GM19239 (cell line): ENCODE measurements around the gene BCORL1.

Source experiments
- DNase-seq: peaks from one replicate; pipeline ENCODE4 v3.0.0; 2011; ENCODE audit warnings: low spot score; ENCODE audit not compliant: insufficient read length
- FAIRE-seq: peaks from 2 replicates; lab custom pipeline; 2011; peaks lifted over from hg19 to GRCh38; lab: Jason Lieb, UNC

Gene BCORL1

GRCh38 chrX:129959493-129959832 lies 23.0 kb upstream of the BCORL1 start:
- FAIRE-seq: no peak
- DNase-seq: no peak

GRCh38 chrX:129961180-129962083 lies 21.0 kb upstream of the BCORL1 start:
- FAIRE-seq: peak; percentile 97
- DNase-seq: no peak

- FAIRE-seq (no peak), DNase-seq (no peak)
Observed at GRCh38 chrX:129963729-129964128, 18.7 kb upstream of the BCORL1 start.

DNA sequence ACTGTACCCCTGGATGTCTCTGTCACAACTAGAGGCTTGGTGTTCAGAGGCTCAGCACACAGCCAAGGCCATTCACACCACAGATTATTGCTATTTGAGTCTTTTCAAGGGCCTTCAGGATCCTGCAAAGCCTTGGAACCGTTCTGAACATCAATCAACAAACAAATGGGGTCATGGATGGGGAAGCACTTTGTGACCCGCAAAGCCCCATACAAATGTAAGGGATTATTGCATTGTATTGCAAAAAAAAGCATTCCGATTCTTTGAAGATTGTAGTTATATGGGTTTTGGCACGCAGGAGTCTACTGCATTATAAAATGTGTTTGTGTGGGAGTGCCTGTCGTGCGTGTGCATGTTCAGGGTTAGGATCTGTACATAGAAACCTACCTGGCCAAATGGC lies 17.3 kb upstream of the BCORL1 start:
- FAIRE-seq: no peak
- DNase-seq: no peak

- FAIRE-seq: no peak
- DNase-seq: no peak
Observed at GRCh38 chrX:129968968-129969367, 13.5 kb upstream of the BCORL1 start.

DNA sequence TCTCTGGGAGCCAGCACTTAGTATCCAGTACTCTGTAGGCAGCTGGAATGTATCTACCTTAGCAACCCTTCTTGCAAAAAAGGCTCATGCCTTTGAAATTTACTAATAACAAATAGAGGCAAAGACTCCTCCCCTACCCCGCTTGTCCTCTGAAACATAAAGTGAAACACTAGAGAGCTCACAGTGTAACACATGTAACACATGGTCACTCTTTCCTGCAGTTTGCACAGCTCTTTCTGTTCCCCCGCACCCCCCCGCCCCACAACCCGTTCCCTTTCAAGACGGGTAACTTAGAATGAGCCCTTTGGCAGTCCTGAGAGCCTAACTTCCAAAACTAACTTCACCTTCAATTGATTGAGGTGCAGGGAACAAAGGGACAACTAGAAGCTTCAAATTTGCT lies 6.0 kb upstream of the BCORL1 start:
- peak; percentile 18 for FAIRE-seq
- DNase-seq: no peak

DNA sequence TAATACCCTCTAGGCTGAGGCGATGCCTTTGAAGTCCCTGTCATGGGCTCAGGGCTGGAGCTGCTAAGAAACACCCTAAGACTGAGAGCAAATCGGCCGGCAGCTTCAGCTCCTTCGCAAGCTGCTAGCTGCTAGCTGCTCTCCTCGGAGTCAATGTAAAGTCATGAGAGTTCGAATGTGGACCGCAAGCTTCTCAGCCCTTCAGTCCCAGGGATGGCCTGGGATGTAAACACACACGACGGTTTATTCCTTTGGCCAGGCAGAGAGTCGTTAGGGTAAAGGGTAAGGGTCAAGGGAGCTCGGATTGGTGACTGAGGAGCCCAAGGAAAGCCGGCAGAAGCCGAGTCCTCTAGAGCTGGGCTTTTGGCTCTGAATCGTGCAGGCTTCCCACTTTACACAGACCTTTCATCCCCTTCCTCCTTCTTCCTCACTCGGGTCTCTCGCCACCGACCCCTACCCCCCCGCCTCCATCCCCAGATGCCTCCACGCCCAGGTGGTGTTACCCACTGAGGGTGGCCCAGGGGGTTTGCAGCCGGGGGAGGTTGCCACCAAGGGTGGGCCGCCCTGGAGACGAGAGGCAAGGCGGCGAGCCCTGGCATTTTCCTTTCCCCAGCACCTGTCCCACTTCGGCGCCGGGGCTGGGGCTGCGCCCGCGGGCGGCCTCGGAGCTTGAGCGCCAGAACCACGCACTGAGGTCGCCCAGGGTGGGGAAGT lies 3.1 kb upstream of the BCORL1 start:
- FAIRE-seq: no peak
- DNase-seq: no peak

- FAIRE-seq (peak; percentile 28), DNase-seq (no peak)
Observed at GRCh38 chrX:129980001-129980401, 2.4 kb upstream of the BCORL1 start.

DNA sequence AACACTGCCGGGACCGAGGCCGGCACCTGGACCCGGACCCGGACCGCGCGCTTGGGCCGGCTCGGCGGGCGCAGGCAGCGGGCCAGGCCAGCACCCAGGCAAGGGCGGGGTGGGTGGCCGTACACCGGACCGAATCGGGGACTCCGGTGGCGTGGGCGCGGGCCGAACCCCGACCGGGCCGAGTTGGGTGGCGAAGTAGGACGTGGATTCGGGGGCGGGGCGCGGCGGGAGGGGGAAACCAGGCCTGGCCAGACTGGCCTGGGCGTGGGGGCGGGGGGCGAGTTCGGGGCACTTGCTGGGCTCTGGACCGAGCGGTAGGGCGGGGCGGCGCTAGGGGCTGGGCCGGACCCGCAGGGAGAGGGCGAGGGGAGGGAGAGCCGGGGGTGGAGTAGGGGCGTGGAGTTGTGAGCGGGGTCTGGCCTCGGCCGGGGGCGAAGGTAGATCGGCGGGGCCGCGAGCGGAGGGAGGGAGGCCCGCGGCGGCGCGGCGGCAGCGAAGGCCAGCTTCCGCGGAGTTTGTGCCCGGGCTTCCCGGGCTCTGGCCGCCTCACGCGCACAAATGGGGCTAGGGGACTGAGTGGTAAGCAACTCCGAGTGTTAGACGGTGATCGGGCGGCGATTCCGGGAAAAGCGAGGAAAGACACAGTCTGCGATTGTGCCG lies 1.8 kb upstream of the BCORL1 start:
- FAIRE-seq (no peak), DNase-seq (no peak)

DNA sequence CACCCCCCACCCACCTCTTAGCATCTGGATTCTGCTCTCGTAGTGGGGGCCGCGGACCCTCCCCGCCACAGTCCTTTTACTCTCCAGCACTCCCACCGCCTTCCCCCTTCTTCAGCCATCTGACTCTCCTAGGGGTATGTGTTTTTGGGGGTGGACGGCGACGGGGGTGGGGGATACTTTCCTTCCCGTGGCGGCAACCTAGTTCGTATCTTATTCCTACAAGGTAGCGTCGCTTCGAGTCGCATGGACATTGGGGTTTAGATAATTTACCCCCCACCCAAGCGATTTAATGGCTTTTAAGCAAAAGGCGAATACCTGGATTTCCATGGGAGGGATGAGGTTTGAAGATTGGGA lies 1.3 kb upstream of the BCORL1 start:
- FAIRE-seq (peak; percentile 35), DNase-seq (no peak)

DNA sequence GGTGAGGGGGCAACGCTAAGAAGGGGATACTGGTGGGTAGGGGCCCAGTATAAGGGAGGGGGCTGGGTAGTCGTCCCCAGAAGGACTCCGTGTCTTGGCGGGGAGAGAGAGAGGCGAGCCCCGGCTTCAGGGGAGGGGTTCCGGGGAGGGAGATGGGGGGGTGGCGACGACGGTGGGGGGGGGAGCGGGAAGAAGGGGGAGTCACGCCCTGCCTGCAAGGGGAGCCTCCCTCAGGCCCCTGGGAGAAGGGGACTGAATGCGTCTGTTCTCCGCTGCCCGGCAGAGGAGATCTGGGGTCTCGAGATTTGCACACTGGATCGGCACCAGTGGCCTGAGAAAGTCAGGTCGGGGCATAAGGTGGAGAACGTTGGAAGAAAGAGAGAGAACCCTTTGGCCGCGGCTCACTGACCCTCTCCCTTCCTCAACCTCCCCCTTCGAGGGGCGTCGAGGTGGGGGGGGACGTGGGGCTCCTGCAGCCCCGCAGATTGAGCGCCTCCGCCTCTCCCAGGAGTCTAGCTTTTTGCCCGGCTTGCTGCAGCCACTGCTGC lies 609 bp upstream of the BCORL1 start:
- FAIRE-seq (no peak), DNase-seq (no peak)

DNA sequence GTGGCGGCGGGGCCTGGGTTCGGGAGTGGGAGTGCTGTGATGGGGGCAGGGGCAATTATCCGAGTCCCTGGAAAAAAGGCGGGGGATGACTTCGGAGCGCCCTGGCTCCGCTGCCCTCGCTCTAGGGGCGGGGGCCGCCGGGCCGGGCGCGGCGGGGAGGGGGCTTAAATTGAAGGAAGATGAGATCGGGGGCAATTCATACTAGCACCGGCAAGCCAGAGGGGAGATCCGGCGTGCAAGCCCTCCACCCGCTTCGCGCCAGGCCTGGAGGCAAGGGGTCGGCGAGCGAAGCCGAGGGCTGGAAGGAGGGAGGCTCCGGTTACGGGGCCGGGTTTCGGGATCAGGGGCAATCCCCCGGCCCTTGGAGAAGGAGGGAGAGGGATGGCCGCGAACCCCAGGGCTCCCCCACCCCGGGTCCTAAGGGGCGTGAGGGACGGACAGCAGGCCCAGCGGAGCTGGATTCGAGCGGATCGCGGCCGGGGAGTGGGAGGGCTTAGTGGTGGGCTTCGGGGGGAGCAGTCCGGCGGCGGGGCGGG lies 1.2 kb downstream of the BCORL1 start:
- FAIRE-seq (no peak), DNase-seq (no peak)

- DNase-seq (no peak), FAIRE-seq (peak; percentile 54)
Observed at GRCh38 chrX:129984111-129984958, 1.9 kb downstream of the BCORL1 start.

GRCh38 chrX:129987871-129988270 lies 5.4 kb downstream of the BCORL1 start:
- no peak for DNase-seq
- no peak for FAIRE-seq

DNA sequence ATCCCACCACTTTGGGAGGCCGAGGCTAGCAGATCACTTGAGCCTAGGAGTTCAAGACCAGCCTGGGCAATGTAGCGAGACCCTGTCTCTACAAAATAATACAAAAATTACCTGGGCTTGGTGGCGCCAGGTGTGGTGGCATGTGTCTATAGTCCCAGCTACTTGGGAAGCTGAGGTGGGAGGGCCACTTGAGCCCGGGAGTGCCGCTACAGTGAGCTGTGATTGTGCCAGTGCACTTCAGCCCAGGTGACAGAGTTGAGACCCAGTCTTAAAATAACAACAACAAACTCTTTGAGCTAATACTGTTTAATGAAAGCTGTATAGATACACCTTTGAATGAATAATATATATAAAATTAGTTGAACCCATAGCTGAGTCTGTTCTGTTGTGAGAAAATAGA lies 9.7 kb downstream of the BCORL1 start:
- no peak for FAIRE-seq
- no peak for DNase-seq

- DNase-seq (no peak), FAIRE-seq (no peak)
Observed at GRCh38 chrX:129996120-129996519, 13.7 kb downstream of the BCORL1 start.

DNA sequence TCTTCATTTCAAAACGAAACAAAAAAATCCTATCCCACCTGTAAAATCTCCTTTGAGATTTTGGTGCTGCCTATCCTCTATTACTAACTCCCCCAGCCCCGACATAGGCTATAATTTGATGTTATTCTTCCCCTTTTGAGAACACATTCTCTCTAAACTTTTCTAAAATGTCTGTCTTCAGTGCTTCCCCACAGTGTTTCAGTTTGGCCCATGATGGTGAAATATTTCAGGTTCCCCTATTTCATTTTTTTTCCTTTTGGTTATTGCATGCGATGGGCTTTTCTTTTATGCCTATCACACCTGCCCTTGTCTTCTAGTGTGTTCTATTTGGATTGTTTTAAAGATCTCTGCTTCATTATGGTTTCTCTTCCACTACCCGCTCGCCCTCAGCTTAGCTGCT lies 14.7 kb downstream of the BCORL1 start:
- no peak for FAIRE-seq
- no peak for DNase-seq

- DNase-seq (no peak), FAIRE-seq (no peak)
Observed at GRCh38 chrX:129998021-129998420, 15.6 kb downstream of the BCORL1 start.

DNA sequence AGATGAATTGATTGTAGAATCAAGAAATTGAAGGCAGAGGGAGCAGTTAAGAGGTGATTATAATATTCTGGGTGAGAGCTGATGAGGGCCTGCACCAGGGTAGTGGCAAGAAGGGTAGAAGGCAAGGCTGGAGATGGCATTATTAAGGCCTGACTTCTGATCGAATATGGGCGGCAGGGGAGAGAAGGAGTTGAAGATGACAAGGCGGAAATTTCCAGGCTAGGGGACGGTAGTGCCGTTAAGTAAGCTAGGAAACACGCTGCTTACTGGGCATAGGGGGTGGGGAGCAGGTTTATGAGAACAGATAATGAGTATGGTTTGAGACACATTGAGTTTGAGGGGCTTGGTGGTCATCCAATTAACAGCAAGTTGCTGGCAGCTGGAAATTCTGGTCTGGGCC lies 19.5 kb downstream of the BCORL1 start:
- DNase-seq: no peak

DNA sequence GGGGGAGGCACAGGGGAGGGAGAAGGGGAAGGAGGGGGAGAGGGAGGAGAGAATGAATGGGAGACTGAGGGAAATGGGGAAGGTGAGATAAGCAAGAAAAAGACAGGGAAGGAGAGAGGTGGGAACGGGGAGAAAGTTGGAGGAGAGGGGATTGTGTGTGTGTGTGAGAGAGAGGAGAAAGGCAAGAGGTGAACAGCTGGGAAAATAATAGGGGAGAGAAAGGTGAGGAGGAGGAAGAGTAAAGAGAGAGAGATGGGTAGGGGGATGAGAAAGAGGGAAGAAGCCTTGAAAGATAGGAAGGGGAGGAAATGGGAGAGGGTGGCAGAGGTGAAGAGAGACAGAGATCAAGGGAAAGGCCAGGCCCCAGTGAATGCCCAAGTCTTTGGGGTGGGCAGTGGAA lies 20.1 kb downstream of the BCORL1 start:
- DNase-seq: no peak
- no peak for FAIRE-seq

More for the DNA sequence above, 19.5 kb downstream of the BCORL1 start:
- FAIRE-seq: no peak
